Endothelial cell (in vitro differentiated cells): Measurements from ENCODE around the gene STRA6. TPM values are rescaled to one million over a fixed set of nuclear protein-coding genes. Genes with fewer than 3 reads are reported as not detected.

Experiments
- DNase-seq: peaks from one replicate; pipeline ENCODE4 v3.0.0; 2021; ENCODE audit warnings: low spot score
- H3K27ac Mint-ChIP-seq: one replicate; pipeline ENCODE4 v1.8.0; 2021; ENCODE audit warnings: mixed read lengths, inconsistent platforms; ENCODE audit not compliant: unreplicated experiment
- H3K27me3 Mint-ChIP-seq: one replicate; pipeline ENCODE4 v1.8.0; 2021; ENCODE audit warnings: mild to moderate bottlenecking, moderate library complexity, mixed read lengths, inconsistent platforms; ENCODE audit not compliant: unreplicated experiment
- H3K36me3 Mint-ChIP-seq: one replicate; pipeline ENCODE4 v1.8.0; 2021; ENCODE audit warnings: mild to moderate bottlenecking, low read depth, mixed read lengths, inconsistent platforms; ENCODE audit not compliant: unreplicated experiment
- H3K4me1 Mint-ChIP-seq: one replicate; pipeline ENCODE4 v1.8.0; 2021; ENCODE audit warnings: mild to moderate bottlenecking, mixed read lengths, inconsistent platforms; ENCODE audit not compliant: unreplicated experiment
- H3K4me3 Mint-ChIP-seq: one replicate; pipeline ENCODE4 v1.8.0; 2021; ENCODE audit warnings: mild to moderate bottlenecking, mixed read lengths, inconsistent platforms; ENCODE audit not compliant: unreplicated experiment
- H3K9me3 Mint-ChIP-seq: one replicate; pipeline ENCODE4 v1.8.0; 2021; ENCODE audit warnings: mixed read lengths, inconsistent platforms; ENCODE audit not compliant: unreplicated experiment
- CTCF ChIP-seq: fragments of 200-600 bp; sonication (generic); IDR thresholded peaks from one replicate; pipeline ENCODE4 v1.5.0; 2021; ENCODE audit warnings: antibody characterized with exemption; ENCODE audit not compliant: unreplicated experiment
- total RNA-seq: library from RNA; stranded (reverse); fragmentation: NEBNext Ultra II Directional; extraction: Animal tissue kit (Norgen Biotek cat#: 25700); gene quantifications from one replicate; pipeline ENCODE4 v1.2.1, GENCODE V29; 2021; ENCODE audit not compliant: unreplicated experiment

The STRA6 gene
- total RNA-seq, 1 donor from 2014 or later: 9.2 TPM

GRCh38 chr15:74146277-74146800 is 56.2 kb downstream of the STRA6 start:
- H3K4me1 Mint-ChIP-seq: no peaks in the 10 kb centered on the region
- no peak overlapping the region for H3K4me3 Mint-ChIP-seq
- no peak for DNase-seq
- no peaks in the 10 kb centered on the region for H3K36me3 Mint-ChIP-seq
- no peak for TF ChIP-seq CTCF
- H3K27me3 Mint-ChIP-seq: no peaks in the 10 kb centered on the region
- H3K27ac Mint-ChIP-seq: no peak overlapping the region
- H3K9me3 Mint-ChIP-seq: no peaks in the 10 kb centered on the region

DNA sequence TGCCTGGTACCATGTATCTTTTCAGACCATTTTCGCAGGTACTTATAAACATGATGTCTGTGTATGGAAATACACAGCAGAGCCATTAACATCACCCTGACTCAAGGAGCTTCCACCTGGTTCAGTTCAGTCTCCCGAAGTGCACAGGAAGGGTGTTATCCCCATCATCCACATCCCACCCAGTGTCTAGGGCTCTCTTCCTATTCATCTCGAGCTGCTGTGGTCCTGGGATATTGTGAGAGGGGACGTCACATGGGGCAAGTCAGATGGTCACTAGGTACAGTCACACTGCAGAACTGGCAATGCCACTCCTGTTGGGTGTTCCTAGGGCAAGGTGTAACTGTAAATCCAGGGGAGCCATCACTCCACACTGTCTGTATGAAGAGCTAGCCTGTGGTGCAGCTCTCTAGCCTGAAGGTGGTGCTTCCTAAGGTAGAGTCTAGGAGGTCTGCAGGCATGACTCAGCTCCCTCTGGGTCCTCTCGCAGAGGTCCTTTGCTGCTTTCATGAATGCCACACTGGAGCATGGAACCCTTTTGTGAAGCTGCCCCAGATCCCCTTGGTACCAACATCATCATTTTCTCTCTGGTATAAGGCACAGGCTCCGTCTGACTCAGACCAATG is 58.3 kb downstream of the STRA6 start:
- H3K27me3 Mint-ChIP-seq: no peaks in the 10 kb centered on the region

GRCh38 chr15:74141591-74141990 is 61.0 kb downstream of the STRA6 start:
- TF ChIP-seq CTCF: no peak
- peaks cover 2% of the 10 kb centered on the region for H3K27me3 Mint-ChIP-seq
- H3K9me3 Mint-ChIP-seq: no peaks in the 10 kb centered on the region
- no peaks in the 10 kb centered on the region for H3K36me3 Mint-ChIP-seq
- no peak overlapping the region for H3K27ac Mint-ChIP-seq
- no peak for DNase-seq
- H3K4me1 Mint-ChIP-seq: peaks cover 21% of the 10 kb centered on the region
- no peak overlapping the region for H3K4me3 Mint-ChIP-seq

More for the DNA sequence above, 58.3 kb downstream of the STRA6 start:
- H3K36me3 Mint-ChIP-seq: no peaks in the 10 kb centered on the region
- peaks cover 5% of the 10 kb centered on the region for H3K4me1 Mint-ChIP-seq
- no peak overlapping the region for H3K27ac Mint-ChIP-seq
- no peak for DNase-seq
- no peak for TF ChIP-seq CTCF
- no peak overlapping the region for H3K4me3 Mint-ChIP-seq
- no peaks in the 10 kb centered on the region for H3K9me3 Mint-ChIP-seq

DNA sequence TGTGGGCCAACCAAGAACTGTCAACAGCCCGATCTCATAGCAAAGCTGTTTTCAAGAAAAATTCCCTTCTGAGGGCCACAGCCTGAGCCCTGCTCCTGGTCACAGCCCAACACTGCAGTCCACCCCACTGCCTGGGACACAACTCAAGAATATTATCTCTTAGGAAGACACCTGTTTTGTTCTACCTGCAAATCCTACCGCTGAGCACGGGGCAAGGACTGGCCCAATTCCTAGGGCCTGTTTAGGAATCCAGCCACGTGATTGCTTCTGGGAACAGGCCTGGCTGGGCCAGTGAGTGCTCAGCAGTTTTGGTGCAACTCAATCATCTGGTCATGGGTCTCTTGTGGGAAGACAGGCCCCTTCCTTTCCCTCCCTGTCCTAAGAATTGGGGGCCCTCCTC is 63.9 kb downstream of the STRA6 start:
- Mint-ChIP-seq H3K9me3 (no peaks in the 10 kb centered on the region), H3K27me3 (peaks cover 8% of the 10 kb centered on the region)

More for the DNA sequence above, 63.9 kb downstream of the STRA6 start:
- no peak for DNase-seq
- no peak overlapping the region for H3K4me3 Mint-ChIP-seq
- H3K4me1 Mint-ChIP-seq: peaks cover 27% of the 10 kb centered on the region
- H3K27ac Mint-ChIP-seq: no peak overlapping the region
- no peak for TF ChIP-seq CTCF
- no peaks in the 10 kb centered on the region for H3K36me3 Mint-ChIP-seq
